Loucy (cell line): ENCODE measurements around the gene SUCLG2.

Experiments used
- CTCF ChIP-seq: fragments of 200-600 bp; sonication (generic); conservative IDR thresholded peaks from 2 replicates; pipeline ENCODE4 v1.5.1; 2014; ENCODE audit warnings: mild to moderate bottlenecking, antibody characterized with exemption, low read length
- EZH2phosphoT487 ChIP-seq: fragments of 200-600 bp; IDR thresholded peaks from 2 replicates; pipeline ENCODE4 v1.6.1; 2018; ENCODE audit warnings: antibody characterized with exemption, mild to moderate bottlenecking, moderate library complexity, borderline replicate concordance

DNA sequence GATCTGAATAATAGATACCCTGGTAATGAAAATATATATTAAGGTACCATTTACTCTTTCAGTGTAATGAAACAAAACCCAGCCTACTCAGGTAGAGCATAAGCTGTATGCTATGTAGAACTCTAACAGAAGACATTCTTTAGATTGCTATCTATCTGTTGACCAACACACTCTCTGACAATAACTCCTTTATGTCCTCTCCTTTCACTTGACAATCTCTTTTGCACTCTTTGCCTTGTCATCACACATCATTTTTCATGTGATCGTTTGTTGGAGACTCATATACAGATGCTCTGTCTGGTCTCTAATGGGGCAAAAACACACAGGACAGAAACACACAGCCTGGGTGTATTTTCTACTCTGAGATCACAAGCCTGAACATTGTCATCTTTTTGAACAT is 35.4 kb upstream of the SUCLG2 start:
- no peak for TF ChIP-seq CTCF
- no peak for TF ChIP-seq EZH2phosphoT487
